Spleen (tissue), 11 donors: ENCODE measurements around the gene CAMK2G. TPM values are rescaled to one million over a fixed set of nuclear protein-coding genes. Genes with fewer than 3 reads are reported as not detected.
"Not testable (repeated sequence)": the region's sequence is repeated elsewhere in the genome, so short reads cannot be mapped to it uniquely, and the experiment has no call there.

Experiments
- DNase-seq: peaks from one replicate; pipeline ENCODE4 v3.0.0-alpha.2; 2020
- H3K27ac ChIP-seq, 8 donors: fragments of 200-600 bp; sonication (generic) in 7 of 8; 1 replicate in 4 of 8; 2 replicates in 4 of 8; pipeline versions ENCODE4 v1.5.0 to v1.8.0; 2016 to 2021; ENCODE audit warnings: inconsistent platforms in 4 of 8, mild to moderate bottlenecking in 4 of 8, moderate library complexity in 1 of 8
- H3K27me3 ChIP-seq, 7 donors: fragments of 200-600 bp; sonication (generic) in 6 of 7; replicated peaks in 1 of 7; 1 replicate in 4 of 7; 2 replicates in 3 of 7; pipeline versions ENCODE4 v1.5.0 to v1.8.0; 2016 to 2021; ENCODE audit warnings: inconsistent platforms in 3 of 7, mild to moderate bottlenecking in 1 of 7
- H3K36me3 ChIP-seq, 6 donors: fragments of 200-600 bp; sonication (generic) in 5 of 6; 1 replicate in 4 of 6; 2 replicates in 2 of 6; pipeline versions ENCODE4 v1.5.0 to v1.8.0; 2016 to 2021; ENCODE audit warnings: inconsistent platforms in 2 of 6
- H3K4me1 ChIP-seq, 6 donors: fragments of 200-600 bp; sonication (generic) in 5 of 6; 1 replicate in 3 of 6; 2 replicates in 3 of 6; pipeline versions ENCODE4 v1.5.0 to v1.8.0; 2016 to 2021; ENCODE audit warnings: inconsistent platforms in 3 of 6
- H3K4me3 ChIP-seq, 8 donors: fragments of 200-600 bp; sonication (generic) in 7 of 8; 1 replicate in 4 of 8; 2 replicates in 4 of 8; pipeline versions ENCODE4 v1.5.0 to v1.8.0; 2016 to 2021; ENCODE audit warnings: inconsistent platforms in 4 of 8, mild to moderate bottlenecking in 4 of 8, moderate library complexity in 2 of 8
- H3K9me3 ChIP-seq, 8 donors: fragments of 200-600 bp; sonication (generic) in 7 of 8; 1 replicate in 4 of 8; 2 replicates in 4 of 8; pipeline versions ENCODE4 v1.5.0 to v1.8.0; 2016 to 2021; ENCODE audit warnings: inconsistent platforms in 4 of 8
- CTCF ChIP-seq, 11 experiments: fragments of 200-600 bp in 7 of 11; fragments of 450-650 bp in 4 of 11; sonication (generic) in 4 of 11; IDR thresholded peaks in 8 of 11; conservative IDR thresholded peaks in 3 of 11; 1 replicate in 7 of 11; 2 replicates in 4 of 11; pipeline versions ENCODE4 v1.4.0 to v1.8.0; 2016 to 2021; ENCODE audit warnings: antibody characterized with exemption in 11 of 11, inconsistent platforms in 4 of 11, mild to moderate bottlenecking in 1 of 11
- POLR2A ChIP-seq, 3 donors: fragments of 450-650 bp; IDR thresholded peaks; one replicate each; pipeline ENCODE4 v1.5.1; 2017; ENCODE audit warnings: antibody characterized with exemption in 3 of 3, mild to moderate bottlenecking in 1 of 3
- POLR2AphosphoS5 ChIP-seq, 3 donors: sonication (generic); formaldehyde crosslinking; IDR thresholded peaks; one replicate each; pipeline ENCODE4 v1.5.1; 2017; ENCODE audit warnings: antibody characterized with exemption in 3 of 3
- WGBS, 5 donors: extraction: QIAGEN DNeasy Blood & Tissue Kit in 3 of 5; methylation state at CpG; one replicate each; pipeline versions ENCODE4 v1.1.5 to v1.1.7; 2013 to 2018; 5-methylcytosine and 5-hydroxymethylcytosine counted together
- intact Hi-C: fragments of 100-400 bp; cut with DNase I; formaldehyde crosslinking; loops from one replicate; pipeline ENCODE4 v1.15.0; 2023; ENCODE audit warnings: low total_unique reads
- polyA plus RNA-seq, 3 donors: library from polyadenylated mRNA; stranded (reverse); fragments of 200-250 nt; gene quantifications; one replicate each; pipeline ENCODE4 v1.2.1, GENCODE V29; 2013
- total RNA-seq, 7 donors: library from RNA; depleted of rRNA in 3 of 7; stranded (reverse); fragments of >200 nt in 3 of 7; fragmentation: NEBNext Ultra II Directional in 4 of 7; extraction: Animal tissue kit (Norgen Biotek cat#: 25700) in 4 of 7; gene quantifications; one replicate each; pipeline versions ENCODE4 v1.1.0 to v1.2.1, GENCODE V29; 2016 to 2021
- donor health status: healthy with polysubstance abuse.
- donor health status: DM: no; HTN: no; CAD: no; lungs with moderate emphysema.
- donor health status: DM: no; HTN: no; CAD: no.
- donor health status: Bipolar disorder and iron deficiency.
- donor health status: healthy.
- donor health status: DM: no; HTN: no; CAD: no.
- donor health status: DM: yes; HTN: yes; CAD: no.

CAMK2G gene
- total and polyA plus RNA-seq, 10 donors = 10.4 to 55.2 (median 43.9) TPM

- peak overlapping the region; percentile 14 to 73 (median 68) for H3K27ac ChIP-seq
- intact Hi-C loops = no loop called here
- 26 to 36% (median 29%) methylated on average over 4 of the region's 4 CpGs for WGBS, 5 donors
- H3K4me3 ChIP-seq = no peak overlapping the region
- peaks cover 0 to 77% (median 24%) of the 10 kb centered on the region in 6 donors for H3K4me1 ChIP-seq
- peaks cover 0 to 15% (median 4%) of the 10 kb centered on the region in 8 donors for H3K9me3 ChIP-seq
- DNase-seq = no peak
- no peak for TF ChIP-seq POLR2A (IDR thresholded peaks at IDR 0.05)
- peak in 1 of 11 experiments; percentile 8 for TF ChIP-seq CTCF (IDR thresholded peaks at IDR 0.05 in 8 of 11, conservative IDR thresholded peaks at IDR 0.05 in 3 of 11)
- TF ChIP-seq POLR2AphosphoS5 (IDR thresholded peaks at IDR 0.05) = peak in 1 of 3 donors; percentile 15
- peaks cover 0 to 12% (median 0%) of the 10 kb centered on the region in 6 donors for H3K36me3 ChIP-seq
- H3K27me3 ChIP-seq = no peaks in the 10 kb centered on the region
These were observed 45.7 kb upstream of the CAMK2G start for GRCh38 chr10:73920089-73920488.

- peak overlapping the region in 7 of 8 donors; percentile 65 to 73 (median 68) for H3K27ac ChIP-seq
- WGBS, 5 donors = 78 to 98% (median 90%) methylated on average over 8 of the region's 8 CpGs
- DNase-seq, H3K4me3 ChIP-seq, intact Hi-C loops, H3K27me3 ChIP-seq: not testable (repeated sequence)
- H3K36me3 ChIP-seq = peaks cover 0 to 16% (median 0%) of the 10 kb centered on the region in 6 donors
- H3K4me1 ChIP-seq = peaks cover 0 to 83% (median 24%) of the 10 kb centered on the region in 6 donors
- H3K9me3 ChIP-seq = peaks cover 0 to 15% (median 4%) of the 10 kb centered on the region in 8 donors
These were observed 45.1 kb upstream of the CAMK2G start for GRCh38 chr10:73919481-73919880.

DNA sequence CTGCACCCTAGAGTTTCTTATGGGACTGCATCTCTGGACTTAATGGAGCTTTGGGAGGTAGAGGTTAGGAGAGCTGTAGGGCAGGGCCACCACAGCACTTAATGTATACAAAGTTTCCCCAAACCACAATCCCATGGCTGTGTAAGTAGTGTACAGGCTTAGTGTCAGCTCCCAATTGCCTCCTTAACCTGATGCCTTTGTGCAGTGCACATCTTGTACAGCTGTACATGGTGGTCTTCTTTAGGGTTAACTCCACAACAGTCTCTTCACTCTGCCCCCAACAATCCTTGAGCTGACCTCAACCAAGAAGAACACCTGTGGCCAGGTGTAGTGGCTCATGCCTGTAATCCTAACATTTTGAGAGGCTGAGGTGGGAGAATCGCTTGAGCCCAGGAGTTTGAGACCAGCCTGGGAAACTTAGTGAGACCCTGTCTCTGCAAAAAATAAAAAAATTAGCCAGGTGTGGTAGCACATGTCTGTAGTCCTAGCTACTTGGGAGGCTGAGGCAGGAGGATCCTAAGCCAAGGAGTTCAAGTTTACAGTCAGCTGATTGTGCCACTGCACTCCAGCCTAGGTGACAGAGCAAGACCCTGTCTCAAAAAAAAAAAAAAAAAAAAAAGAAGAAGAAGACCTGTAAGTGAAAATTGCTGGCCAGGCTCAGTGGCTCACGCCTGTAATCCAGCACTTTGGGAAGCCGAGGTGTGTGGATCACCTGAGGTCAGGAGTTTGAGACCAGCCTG lies 43.4 kb upstream of the CAMK2G start:
- no peak for DNase-seq
- 85 to 98% (median 94%) methylated on average over 3 of the region's 3 CpGs for WGBS, 5 donors

DNA sequence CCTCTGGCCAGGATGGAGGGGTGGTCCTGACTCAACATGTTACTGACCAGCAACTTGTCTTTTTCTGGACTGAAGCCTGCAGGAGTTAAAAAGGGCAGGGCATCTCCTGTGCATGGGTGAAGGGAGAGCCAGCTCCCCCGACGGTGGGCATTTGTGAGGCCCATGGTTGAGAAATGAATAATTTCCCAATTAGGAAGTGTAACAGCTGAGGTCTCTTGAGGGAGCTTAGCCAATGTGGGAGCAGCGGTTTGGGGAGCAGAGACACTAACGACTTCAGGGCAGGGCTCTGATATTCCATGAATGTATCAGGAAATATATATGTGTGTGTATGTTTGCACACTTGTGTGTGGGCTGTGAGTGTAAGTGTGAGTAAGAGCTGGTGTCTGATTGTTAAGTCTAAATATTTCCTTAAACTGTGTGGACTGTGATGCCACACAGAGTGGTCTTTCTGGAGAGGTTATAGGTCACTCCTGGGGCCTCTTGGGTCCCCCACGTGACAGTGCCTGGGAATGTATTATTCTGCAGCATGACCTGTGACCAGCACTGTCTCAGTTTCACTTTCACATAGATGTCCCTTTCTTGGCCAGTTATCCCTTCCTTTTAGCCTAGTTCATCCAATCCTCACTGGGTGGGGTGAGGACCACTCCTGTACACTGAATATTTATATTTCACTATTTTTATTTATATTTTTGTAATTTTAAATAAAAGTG lies 42.6 kb upstream of the CAMK2G start:
- TF ChIP-seq POLR2A (IDR thresholded peaks at IDR 0.05) (no peak), CTCF (IDR thresholded peaks at IDR 0.05 in 8 of 11, conservative IDR thresholded peaks at IDR 0.05 in 3 of 11) (no peak), POLR2AphosphoS5 (IDR thresholded peaks at IDR 0.05) (no peak)
- no peak for DNase-seq
- intact Hi-C loops = no loop called here
- H3K9me3 ChIP-seq = peaks cover 0 to 15% (median 4%) of the 10 kb centered on the region in 8 donors
- peak overlapping the region in 1 of 8 donors; percentile 17 for H3K4me3 ChIP-seq
- 33 to 61% (median 41%) methylated on average over 5 of the region's 5 CpGs for WGBS, 5 donors
- peaks cover 3 to 82% (median 21%) of the 10 kb centered on the region in 6 donors for H3K4me1 ChIP-seq
- H3K27me3 ChIP-seq = peaks cover 0 to 12% (median 3%) of the 10 kb centered on the region in 7 donors
- H3K27ac ChIP-seq = peak overlapping the region in 7 of 8 donors; percentile 21 to 88 (median 61)
- H3K36me3 ChIP-seq = peaks cover 0 to 27% (median 0%) of the 10 kb centered on the region in 6 donors

More for the DNA sequence above, 43.4 kb upstream of the CAMK2G start:
- no peak overlapping the region for H3K4me3 ChIP-seq
- peak overlapping the region in 5 of 8 donors; percentile 42 to 88 (median 73) for H3K27ac ChIP-seq
- H3K4me1 ChIP-seq = peaks cover 0 to 85% (median 24%) of the 10 kb centered on the region in 6 donors
- peaks cover 0 to 27% (median 0%) of the 10 kb centered on the region in 6 donors for H3K36me3 ChIP-seq
- intact Hi-C loops = no loop called here
- peaks cover 0 to 15% (median 4%) of the 10 kb centered on the region in 8 donors for H3K9me3 ChIP-seq
- peaks cover 0 to 5% (median 0%) of the 10 kb centered on the region in 7 donors for H3K27me3 ChIP-seq
- TF ChIP-seq CTCF (IDR thresholded peaks at IDR 0.05 in 8 of 11, conservative IDR thresholded peaks at IDR 0.05 in 3 of 11) = no peak
- no peak for TF ChIP-seq POLR2A (IDR thresholded peaks at IDR 0.05)
- TF ChIP-seq POLR2AphosphoS5 (IDR thresholded peaks at IDR 0.05) = no peak
